HG02588 (cell line): Measurements from ENCODE around the gene C11orf91.
"Not testable (repeated sequence)": the region's sequence is repeated elsewhere in the genome, so short reads cannot be mapped to it uniquely, and the experiment has no call there.

Source experiments
- ATAC-seq: cut with Tn5 transposase; IDR thresholded peaks from one replicate; pipeline ENCODE4 v1.9.1; 2021; ENCODE audit warnings: mild to moderate bottlenecking, moderate library complexity; ENCODE audit not compliant: unreplicated experiment

C11orf91 gene

GRCh38 chr11:33670250-33671011 lies 30.2 kb downstream of the C11orf91 start:
- no peak for ATAC-seq

GRCh38 chr11:33669598-33670249 lies 30.9 kb downstream of the C11orf91 start:
- no peak for ATAC-seq

GRCh38 chr11:33668951-33669596 lies 31.6 kb downstream of the C11orf91 start:
- ATAC-seq, result no peak

GRCh38 chr11:33668468-33668825 lies 32.2 kb downstream of the C11orf91 start:
- no peak for ATAC-seq

- no peak for ATAC-seq
These were observed 32.7 kb downstream of the C11orf91 start for GRCh38 chr11:33667819-33668467.

- no peak for ATAC-seq
These were observed 35.1 kb downstream of the C11orf91 start for GRCh38 chr11:33665350-33666106.

GRCh38 chr11:33664827-33665226 lies 35.8 kb downstream of the C11orf91 start:
- ATAC-seq, result no peak

GRCh38 chr11:33664166-33664565 lies 36.5 kb downstream of the C11orf91 start:
- ATAC-seq, result no peak

GRCh38 chr11:33663121-33663520 lies 37.5 kb downstream of the C11orf91 start:
- no peak for ATAC-seq

GRCh38 chr11:33661526-33661925 lies 39.1 kb downstream of the C11orf91 start:
- not testable (repeated sequence) for ATAC-seq

- ATAC-seq, result no peak
These were observed 39.7 kb downstream of the C11orf91 start for GRCh38 chr11:33660962-33661361.

- no peak for ATAC-seq
These were observed 41.1 kb downstream of the C11orf91 start for GRCh38 chr11:33659370-33660139.

GRCh38 chr11:33658195-33658900 lies 42.3 kb downstream of the C11orf91 start:
- ATAC-seq, result no peak

- no peak for ATAC-seq
These were observed 42.9 kb downstream of the C11orf91 start for GRCh38 chr11:33657757-33658156.

- peak; percentile 2 for ATAC-seq
These were observed 43.9 kb downstream of the C11orf91 start for GRCh38 chr11:33656768-33657167.

GRCh38 chr11:33655842-33656600 lies 44.6 kb downstream of the C11orf91 start:
- peak; percentile 70 for ATAC-seq

- no peak for ATAC-seq
These were observed 46.0 kb downstream of the C11orf91 start for GRCh38 chr11:33654594-33654993.

GRCh38 chr11:33652930-33653329 lies 47.7 kb downstream of the C11orf91 start:
- no peak for ATAC-seq

GRCh38 chr11:33652431-33652830 lies 48.2 kb downstream of the C11orf91 start:
- ATAC-seq, result no peak
